ENCODE results near the gene CXCR4. TPM values are rescaled to one million over a fixed set of nuclear protein-coding genes. Genes with fewer than 3 reads are reported as not detected.
A peak's percentile ranks its signal among the peaks of the same experiment; 100 is the strongest.

CXCR4 gene
- total and polyA plus RNA-seq, 2 donors (not counting 1 experiment from before 2014, with no cell fraction given): 1,832 to 2,119 TPM

DNA sequence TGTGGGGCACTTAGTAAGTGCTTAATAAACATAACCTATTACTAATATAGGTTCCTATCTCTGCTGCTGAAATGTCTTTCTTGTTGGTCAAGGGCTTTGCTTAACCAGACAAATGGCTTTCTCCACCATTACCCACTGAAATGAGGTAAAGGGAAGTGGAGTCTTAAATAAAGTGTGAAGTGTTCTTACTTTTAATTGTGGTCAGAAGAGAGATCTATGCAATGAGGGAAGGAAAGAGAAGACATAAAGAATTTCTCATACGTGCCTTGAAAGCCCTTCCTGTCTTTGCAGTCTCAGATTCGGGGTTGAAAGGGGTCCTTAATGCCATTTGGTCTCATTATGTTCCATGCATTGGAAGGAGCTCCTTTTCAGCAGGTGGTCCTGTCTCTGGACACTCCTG is 6.9 kb upstream of the CXCR4 start:
- Mint-ChIP-seq H3K27ac (peak overlapping the region; percentile 89), H3K4me3 (peak overlapping the region; percentile 73), H3K9me3 (ENCODE audit: insufficient read depth) (no peaks in the 10 kb centered on the region), H3K27me3 (no peaks in the 10 kb centered on the region), H3K4me1 (peaks cover 94% of the 10 kb centered on the region)
- peaks cover 27% of the 10 kb centered on the region for H3K79me2 ChIP-seq (ENCODE audit: control insufficient read depth, insufficient read depth, low read length)
- no peak for TF ChIP-seq EZH2 (IDR thresholded peaks at IDR 0.05; ENCODE audit: borderline replicate concordance, insufficient read depth, low read depth, low read length, poor library complexity, severe bottlenecking)
- TF ChIP-seq, protein P1, sequence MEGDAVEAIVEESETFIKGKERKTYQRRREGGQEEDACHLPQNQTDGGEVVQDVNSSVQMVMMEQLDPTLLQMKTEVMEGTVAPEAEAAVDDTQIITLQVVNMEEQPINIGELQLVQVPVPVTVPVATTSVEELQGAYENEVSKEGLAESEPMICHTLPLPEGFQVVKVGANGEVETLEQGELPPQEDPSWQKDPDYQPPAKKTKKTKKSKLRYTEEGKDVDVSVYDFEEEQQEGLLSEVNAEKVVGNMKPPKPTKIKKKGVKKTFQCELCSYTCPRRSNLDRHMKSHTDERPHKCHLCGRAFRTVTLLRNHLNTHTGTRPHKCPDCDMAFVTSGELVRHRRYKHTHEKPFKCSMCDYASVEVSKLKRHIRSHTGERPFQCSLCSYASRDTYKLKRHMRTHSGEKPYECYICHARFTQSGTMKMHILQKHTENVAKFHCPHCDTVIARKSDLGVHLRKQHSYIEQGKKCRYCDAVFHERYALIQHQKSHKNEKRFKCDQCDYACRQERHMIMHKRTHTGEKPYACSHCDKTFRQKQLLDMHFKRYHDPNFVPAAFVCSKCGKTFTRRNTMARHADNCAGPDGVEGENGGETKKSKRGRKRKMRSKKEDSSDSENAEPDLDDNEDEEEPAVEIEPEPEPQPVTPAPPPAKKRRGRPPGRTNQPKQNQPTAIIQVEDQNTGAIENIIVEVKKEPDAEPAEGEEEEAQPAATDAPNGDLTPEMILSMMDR (IDR thresholded peaks at IDR 0.05): no peak
- peak overlapping the region in 4 of 5 experiments; percentile 0 to 43 (median 7) for H3K4me3 ChIP-seq (ENCODE audit: control extremely low read depth in 1 of 5, extremely low read depth in 1 of 5, insufficient read depth in 1 of 5, low read depth in 2 of 5, low read length in 4 of 5)
- H2AFZ ChIP-seq (ENCODE audit: insufficient read depth, low read depth, low read length, poor library complexity, severe bottlenecking): peak overlapping the region; percentile 34
- peak overlapping the region; percentile 71 for H3K4me2 ChIP-seq (replicated peaks; ENCODE audit: low read depth, low read length, poor library complexity, severe bottlenecking)
- CTCF ChIA-PET: interaction anchor here (0.9 to 5.4 kb wide), 14 partner anchors 11 to 260 kb away, joined by 3 to 37 read pairs (median 6); no protein-coding TSS in a partner anchor
- no peaks in the 10 kb centered on the region for H4K20me1 ChIP-seq (ENCODE audit: control insufficient read depth, insufficient read depth, low read length, poor library complexity, severe bottlenecking)
- H3K36me3 ChIP-seq (replicated peaks in 1 of 2; ENCODE audit: control extremely low read depth in 1 of 2, control insufficient read depth in 1 of 2, extremely low read depth in 1 of 2, insufficient read depth in 2 of 2, low read length in 1 of 2): no peaks in the 10 kb centered on the region
- intact Hi-C loops (cut with micrococcal nuclease): loop anchor here (10.0 kb wide), 1 partner anchor 1860 kb away; no protein-coding TSS in a partner anchor
- peak overlapping the region; percentile 16 for H3K9ac ChIP-seq (ENCODE audit: low read length)
- H3K27ac ChIP-seq (ENCODE audit: low read length in 2 of 2): peak overlapping the region; percentile 98 to 99
- ATAC-seq (ENCODE audit: low read depth) (no peak), DNase-seq (peak; percentile 49)
- 33% methylated on average over 1 of the region's 2 CpGs for WGBS (ENCODE audit: insufficient coverage)
- peaks cover 85 to 88% of the 10 kb centered on the region in 2 donors for H3K4me1 ChIP-seq (ENCODE audit: control insufficient read depth in 2 of 2, insufficient read depth in 2 of 2, low read length in 2 of 2)
- H3K9me3 ChIP-seq (ENCODE audit: control extremely low read depth in 1 of 3, control insufficient read depth in 2 of 3, insufficient read depth in 1 of 3, low read length in 2 of 3): no peaks in the 10 kb centered on the region
- no peaks in the 10 kb centered on the region for H3K27me3 ChIP-seq (replicated peaks in 1 of 4; ENCODE audit: control extremely low read depth in 1 of 4, control insufficient read depth in 3 of 4, insufficient read depth in 4 of 4, low read length in 3 of 4)
- POLR2A ChIA-PET: interaction anchor here (0.8 to 15.5 kb wide), 13 partner anchors 8 to 260 kb away, joined by 3 to 405 read pairs (median 8); partner anchors contain the start of gene CXCR4

DNA sequence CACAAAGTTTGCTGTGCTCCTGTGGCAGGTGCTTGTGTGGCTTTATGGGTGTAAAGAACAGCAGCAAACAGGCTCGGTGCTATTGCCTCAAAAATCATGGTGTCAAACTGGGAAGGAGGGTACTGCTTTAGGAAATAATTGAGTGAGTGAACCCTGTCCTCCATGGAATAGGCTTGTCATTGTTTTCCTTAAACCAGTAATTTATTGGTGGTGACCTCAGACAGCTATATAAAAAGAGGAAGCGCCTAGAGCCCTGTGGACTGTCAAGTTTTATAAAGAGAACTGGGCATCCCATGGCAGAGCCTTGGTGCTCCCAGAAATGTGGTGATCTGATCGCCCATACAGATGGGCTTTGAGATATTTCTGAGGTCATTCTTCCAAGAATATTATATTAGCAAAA is 4.7 kb upstream of the CXCR4 start:
- ATAC-seq (ENCODE audit: low read depth) (no peak), DNase-seq (peak; percentile 66)
- ChIA-PET CTCF (interaction anchor here (0.7 to 5.4 kb wide), 7 partner anchors 9 to 262 kb away, joined by 3 to 37 read pairs (median 7); no protein-coding TSS in a partner anchor), POLR2A (interaction anchor here (0.9 to 4.5 kb wide), 6 partner anchors 10 to 256 kb away, joined by 3 to 45 read pairs (median 12); no protein-coding TSS in a partner anchor)
- Histone ChIP-seq H3K36me3 (replicated peaks in 1 of 2; ENCODE audit: control extremely low read depth in 1 of 2, control insufficient read depth in 1 of 2, extremely low read depth in 1 of 2, insufficient read depth in 2 of 2, low read length in 1 of 2) (no peaks in the 10 kb centered on the region), H3K27ac (ENCODE audit: low read length in 2 of 2) (peak overlapping the region in 1 of 2 donors; percentile 14), H3K79me2 (ENCODE audit: control insufficient read depth, insufficient read depth, low read length) (peaks cover 28% of the 10 kb centered on the region), H3K4me1 (ENCODE audit: control insufficient read depth in 2 of 2, insufficient read depth in 2 of 2, low read length in 2 of 2) (peaks cover 66 to 69% of the 10 kb centered on the region in 2 donors), H3K9ac (ENCODE audit: low read length) (no peak overlapping the region), H3K4me2 (replicated peaks; ENCODE audit: low read depth, low read length, poor library complexity, severe bottlenecking) (peak overlapping the region; percentile 23), H3K9me3 (ENCODE audit: control extremely low read depth in 1 of 3, control insufficient read depth in 2 of 3, insufficient read depth in 1 of 3, low read length in 2 of 3) (no peaks in the 10 kb centered on the region), H3K27me3 (replicated peaks in 1 of 4; ENCODE audit: control extremely low read depth in 1 of 4, control insufficient read depth in 3 of 4, insufficient read depth in 4 of 4, low read length in 3 of 4) (no peaks in the 10 kb centered on the region), H2AFZ (ENCODE audit: insufficient read depth, low read depth, low read length, poor library complexity, severe bottlenecking) (no peak overlapping the region), H4K20me1 (ENCODE audit: control insufficient read depth, insufficient read depth, low read length, poor library complexity, severe bottlenecking) (peaks cover under 1% of the 10 kb centered on the region), H3K4me3 (ENCODE audit: control extremely low read depth in 1 of 5, extremely low read depth in 1 of 5, insufficient read depth in 1 of 5, low read depth in 2 of 5, low read length in 4 of 5) (no peak overlapping the region)
- peak overlapping the region; percentile 88 for H3K27ac Mint-ChIP-seq
- TF ChIP-seq, protein P1 (IDR thresholded peaks at IDR 0.05): no peak
- no peak for TF ChIP-seq EZH2 (IDR thresholded peaks at IDR 0.05; ENCODE audit: borderline replicate concordance, insufficient read depth, low read depth, low read length, poor library complexity, severe bottlenecking)
- H3K4me3 Mint-ChIP-seq: peak overlapping the region; percentile 72
- 14% methylated on average over 1 of the region's 3 CpGs for WGBS (ENCODE audit: insufficient coverage)
- H3K27me3 Mint-ChIP-seq: no peaks in the 10 kb centered on the region
- intact Hi-C loops (cut with micrococcal nuclease): loop anchor here (10.0 kb wide), 1 partner anchor 1858 kb away; no protein-coding TSS in a partner anchor
- H3K9me3 Mint-ChIP-seq (ENCODE audit: insufficient read depth): no peaks in the 10 kb centered on the region
- H3K4me1 Mint-ChIP-seq: peaks cover 79% of the 10 kb centered on the region
